H1 (cell line): Measurements from ENCODE around the gene WDR77. TPM values are rescaled to one million over a fixed set of nuclear protein-coding genes. Genes with fewer than 3 reads are reported as not detected.

ENCODE experiments used
- CTCF ChIA-PET: fragments of 300-600 bp; sonication (Branson Sonifier 250); formaldehyde crosslinking; loops from one replicate; lab custom pipeline; 2021; ENCODE audit not compliant: partially characterized antibody; lab: Charles Lee
- POLR2A ChIA-PET: fragments of 300-600 bp; sonication (Branson Sonifier 250); formaldehyde crosslinking; loops from one replicate; lab custom pipeline; 2021; ENCODE audit warnings: inconsistent platforms; ENCODE audit not compliant: partially characterized antibody; lab: Charles Lee
- DNase-seq, 2 experiments: peaks; one replicate each; pipeline versions ENCODE4 v3.0.0 to v3.0.0-alpha.2; 2010 to 2022; ENCODE audit warnings: low spot score in 2 of 2, low read depth in 1 of 2, mixed read lengths in 1 of 2
- FAIRE-seq: peaks from 2 replicates; lab custom pipeline; 2011; peaks lifted over from hg19 to GRCh38; lab: Jason Lieb, UNC
- H2AFZ ChIP-seq: 2 replicates; pipeline ENCODE4 v1.8.1; 2012; ENCODE audit warnings: low read length, inconsistent platforms
- H2AK5ac ChIP-seq: 2 replicates; pipeline ENCODE4 v1.6.1; 2013; ENCODE audit warnings: low read depth, low read length
- H2BK120ac ChIP-seq: replicated peaks from 2 replicates; pipeline ENCODE3; 2013; ENCODE audit warnings: low read depth, low read length, inconsistent platforms
- H2BK12ac ChIP-seq: 2 replicates; pipeline ENCODE4 v1.6.1; 2013; ENCODE audit warnings: low read depth, low read length
- H2BK15ac ChIP-seq: 2 replicates; pipeline ENCODE4 v1.6.1; 2013; ENCODE audit warnings: low read length
- H2BK20ac ChIP-seq: 2 replicates; pipeline ENCODE4 v1.6.1; 2013; ENCODE audit warnings: low read length
- H2BK5ac ChIP-seq: 2 replicates; pipeline ENCODE4 v1.6.1; 2013; ENCODE audit warnings: low read depth, low read length
- H3K14ac ChIP-seq: 2 replicates; pipeline ENCODE4 v1.6.1; 2013; ENCODE audit warnings: inconsistent platforms; ENCODE audit not compliant: insufficient read length
- H3K18ac ChIP-seq: 2 replicates; pipeline ENCODE4 v1.6.1; 2013; ENCODE audit warnings: low read length; ENCODE audit errors: extremely low read depth
- H3K23ac ChIP-seq: 2 replicates; pipeline ENCODE4 v1.6.1; 2013; ENCODE audit warnings: inconsistent platforms; ENCODE audit not compliant: insufficient read length
- H3K23me2 ChIP-seq: 2 replicates; pipeline ENCODE4 v1.6.1; 2013; ENCODE audit warnings: low read depth, low read length
- H3K27ac ChIP-seq: 2 replicates; pipeline ENCODE4 v1.6.1; 2011; ENCODE audit warnings: low read depth, low read length, inconsistent platforms
- H3K27me3 ChIP-seq, 4 experiments: replicated peaks in 1 of 4; 1 replicate in 1 of 4; 2 replicates in 3 of 4; pipeline versions ENCODE4 v1.6.1 to v1.8.1; 2011 to 2013; ENCODE audit warnings: low read length in 3 of 4, mild to moderate bottlenecking in 3 of 4, inconsistent platforms in 2 of 4, mixed read lengths in 2 of 4, moderate library complexity in 1 of 4; ENCODE audit not compliant: control insufficient read depth in 3 of 4, insufficient read depth in 3 of 4; ENCODE audit errors: extremely low read depth in 1 of 4
- H3K36me3 ChIP-seq, 4 experiments: 2 replicates each; pipeline versions ENCODE4 v1.6.1 to v1.8.1; 2011 to 2013; ENCODE audit warnings: mild to moderate bottlenecking in 4 of 4, low read length in 3 of 4, moderate library complexity in 2 of 4, control low read depth in 1 of 4, inconsistent platforms in 1 of 4; ENCODE audit not compliant: insufficient read depth in 4 of 4, control insufficient read depth in 2 of 4
- H3K4ac ChIP-seq: replicated peaks from 2 replicates; pipeline ENCODE3; 2013; ENCODE audit warnings: low read length, low read depth, mixed read lengths, inconsistent platforms; ENCODE audit not compliant: insufficient read length
- H3K4me1 ChIP-seq, 4 experiments: replicated peaks in 1 of 4; 1 replicate in 1 of 4; 2 replicates in 3 of 4; pipeline versions ENCODE4 v1.6.1 to v1.8.1; 2011 to 2013; ENCODE audit warnings: low read length in 3 of 4, inconsistent platforms in 2 of 4, mixed read lengths in 1 of 4; ENCODE audit not compliant: insufficient read depth in 4 of 4, control insufficient read depth in 3 of 4
- H3K4me2 ChIP-seq, 2 experiments: 2 replicates each; pipeline versions ENCODE4 v1.6.1 to v1.8.1; 2011 to 2013; ENCODE audit warnings: low read depth in 2 of 2, low read length in 2 of 2, control low read depth in 1 of 2, inconsistent platforms in 1 of 2, mild to moderate bottlenecking in 1 of 2; ENCODE audit not compliant: insufficient read depth in 1 of 2
- H3K4me3 ChIP-seq, 4 experiments: fragments of 200-600, 300-600 bp in 1 of 4; sonication (generic), shearing (Covaris generic), sonication (Bioruptor Twin) in 1 of 4; 2 replicates each; pipeline versions ENCODE4 v1.5.1 to v1.8.1; 2011 to 2016; ENCODE audit warnings: low read length in 4 of 4, low read depth in 3 of 4, control low read depth in 2 of 4, inconsistent platforms in 2 of 4, mild to moderate bottlenecking in 2 of 4, mixed read lengths in 1 of 4, moderate library complexity in 1 of 4; ENCODE audit not compliant: insufficient read depth in 2 of 4; ENCODE audit errors: extremely low read depth in 1 of 4
- H3K56ac ChIP-seq: replicated peaks from 2 replicates; pipeline ENCODE3; 2013; ENCODE audit warnings: low read depth, mild to moderate bottlenecking, mixed read lengths, low read length, inconsistent platforms; ENCODE audit not compliant: insufficient read length
- H3K79me1 ChIP-seq: 2 replicates; pipeline ENCODE4 v1.6.1; 2013; ENCODE audit warnings: low read depth, low read length, control low read depth
- H3K79me2 ChIP-seq, 2 experiments: 2 replicates each; pipeline versions ENCODE4 v1.6.1 to v1.8.1; 2012 to 2013; ENCODE audit warnings: low read length in 2 of 2, mild to moderate bottlenecking in 2 of 2, inconsistent platforms in 1 of 2; ENCODE audit not compliant: insufficient read depth in 2 of 2, control insufficient read depth in 1 of 2
- H3K9ac ChIP-seq, 4 experiments: replicated peaks in 1 of 4; 1 replicate in 1 of 4; 2 replicates in 3 of 4; pipeline versions ENCODE4 v1.6.1 to v1.8.1; 2011 to 2013; ENCODE audit warnings: low read depth in 3 of 4, low read length in 3 of 4, control low read depth in 2 of 4, mild to moderate bottlenecking in 2 of 4, moderate library complexity in 2 of 4, inconsistent platforms in 1 of 4; ENCODE audit errors: extremely low read depth in 1 of 4
- H3K9me3 ChIP-seq, 2 experiments: 2 replicates each; pipeline versions ENCODE4 v1.6.1 to v1.8.1; 2012 to 2013; ENCODE audit warnings: mild to moderate bottlenecking in 2 of 2, moderate library complexity in 2 of 2, control low read depth in 1 of 2, inconsistent platforms in 1 of 2, low read depth in 1 of 2, low read length in 1 of 2, mixed read lengths in 1 of 2; ENCODE audit not compliant: insufficient read depth in 2 of 2
- H4K20me1 ChIP-seq, 2 experiments: replicated peaks in 1 of 2; 2 replicates each; pipeline versions ENCODE3 to v1.8.1; 2011 to 2013; ENCODE audit warnings: inconsistent platforms in 2 of 2, low read length in 2 of 2, mild to moderate bottlenecking in 1 of 2; ENCODE audit not compliant: insufficient read depth in 2 of 2, control insufficient read depth in 1 of 2
- H4K5ac ChIP-seq: 2 replicates; pipeline ENCODE4 v1.6.1; 2013; ENCODE audit warnings: low read length, low read depth, mixed read lengths, inconsistent platforms; ENCODE audit not compliant: insufficient read length
- H4K8ac ChIP-seq: 2 replicates; pipeline ENCODE4 v1.8.0; 2013; ENCODE audit warnings: mild to moderate bottlenecking, moderate library complexity, low read length, inconsistent platforms; ENCODE audit not compliant: insufficient read depth; ENCODE audit errors: extremely low read depth
- H4K91ac ChIP-seq: replicated peaks from 2 replicates; pipeline ENCODE3; 2013; ENCODE audit warnings: low read length, mixed read lengths, inconsistent platforms; ENCODE audit not compliant: insufficient read length
- ATF2 ChIP-seq: IDR thresholded peaks from 2 replicates; pipeline ENCODE4 v1.6.1; 2012; ENCODE audit warnings: low read length, inconsistent platforms
- KDM1A ChIP-seq: fragments of 200-600, 300-600 bp; sonication (generic); IDR thresholded peaks from 2 replicates; pipeline ENCODE4 v1.7.1; 2016; ENCODE audit warnings: mild to moderate bottlenecking, low read length, borderline replicate concordance
- KDM5A ChIP-seq: fragments of 200-600 bp; IDR thresholded peaks from 2 replicates; pipeline ENCODE4 v1.7.1; 2012; ENCODE audit warnings: mild to moderate bottlenecking, low read length, inconsistent platforms, mixed read lengths
- MAFK ChIP-seq: IDR thresholded peaks from 2 replicates; pipeline ENCODE4 v1.6.1; 2012; ENCODE audit warnings: low read depth, mild to moderate bottlenecking, improper control_type of control experiment, low read length
- NRF1 ChIP-seq: IDR thresholded peaks from 2 replicates; pipeline ENCODE4 v1.6.1; 2011; ENCODE audit warnings: mild to moderate bottlenecking, low read depth, low read length, improper control_type of control experiment
- POLR2A ChIP-seq, 2 experiments: IDR thresholded peaks; 1 replicate in 1 of 2; 2 replicates in 1 of 2; pipeline ENCODE4 v1.6.1; 2011; ENCODE audit warnings: low read depth in 2 of 2, low read length in 2 of 2, mild to moderate bottlenecking in 2 of 2; ENCODE audit errors: control extremely low read depth in 1 of 2
- SIRT6 ChIP-seq: IDR thresholded peaks from one replicate; pipeline ENCODE4 v1.7.1; 2012; ENCODE audit warnings: low read length, inconsistent platforms
- SP4 ChIP-seq: IDR thresholded peaks from 2 replicates; pipeline ENCODE4 v1.6.1; 2012; ENCODE audit warnings: low read length, inconsistent platforms
- TAF1 ChIP-seq: IDR thresholded peaks from 2 replicates; pipeline ENCODE4 v1.6.1; 2011; ENCODE audit warnings: mild to moderate bottlenecking, low read depth, low read length
- WGBS, 2 experiments: shearing (Covaris generic) in 1 of 2; methylation state at CpG; one replicate each; pipeline versions ENCODE4 v1.1.6 to v1.1.7; 2013 to 2015; ENCODE audit warnings: low lambda C conversion rate in 2 of 2, mixed read lengths in 2 of 2, inconsistent platforms in 1 of 2, low coverage in 1 of 2, missing lambda C conversion rate in 1 of 2; ENCODE audit not compliant: insufficient replicate concordance in 2 of 2, insufficient coverage in 1 of 2, insufficient read length in 1 of 2; ENCODE audit errors: extremely low coverage in 1 of 2, missing lambda C conversion rate in 1 of 2; 5-methylcytosine and 5-hydroxymethylcytosine counted together
- polyA plus RNA-seq, 7 experiments: library from polyadenylated mRNA; depleted of rRNA in 3 of 7; stranded (reverse) in 5 of 7; unstranded in 2 of 7; fragments of >200 nt in 5 of 7; fragments of 200-250 nt in 2 of 7; gene quantifications; 1 replicate in 5 of 7; 2 replicates in 1 of 7; 4 replicates in 1 of 7; pipeline versions ENCODE4 v1.2.1 to v1.2.3, GENCODE V29; 2011 to 2013; ENCODE audit warnings: missing spikeins in 2 of 7, mixed read lengths in 2 of 7
- total RNA-seq: library from RNA; stranded (reverse); fragmentation: NEBNext Ultra II Directional; extraction: Animal tissue kit (Norgen Biotek cat#: 25700); gene quantifications from 2 replicates; pipeline ENCODE4 v1.2.1, GENCODE V29; 2021

WDR77 gene
- total and polyA plus RNA-seq, 2 of the 8 experiments (the other 6 are each of a cell fraction or from before 2014, with no cell fraction given), result 66.0 to 156 TPM

GRCh38 chr1:111496398-111496797 is 47.3 kb upstream of the WDR77 start:
- Histone ChIP-seq H4K5ac (no peak overlapping the region), H2BK15ac (no peak overlapping the region), H2BK20ac (no peak overlapping the region), H3K14ac (no peak overlapping the region), H3K36me3 (no peaks in the 10 kb centered on the region), H3K9ac (no peak overlapping the region), H4K91ac (no peak overlapping the region), H3K23ac (no peak overlapping the region), H3K4me1 (no peaks in the 10 kb centered on the region), H4K20me1 (no peaks in the 10 kb centered on the region), H3K4me2 (no peak overlapping the region), H3K27ac (no peak overlapping the region), H2BK5ac (no peak overlapping the region), H3K56ac (no peak overlapping the region), H3K18ac (no peak overlapping the region), H2AFZ (no peak overlapping the region), H3K4ac (no peak overlapping the region), H3K79me1 (no peaks in the 10 kb centered on the region), H3K79me2 (no peaks in the 10 kb centered on the region), H3K23me2 (no peaks in the 10 kb centered on the region; the same call in 1 of the 2 replicates), H3K9me3 (no peaks in the 10 kb centered on the region), H3K4me3 (no peak overlapping the region), H4K8ac (no peak overlapping the region), H3K27me3 (no peaks in the 10 kb centered on the region), H2BK12ac (no peak overlapping the region), H2AK5ac (no peak overlapping the region), H2BK120ac (no peak overlapping the region)
- FAIRE-seq, result no peak
- WGBS, 2 experiments, result 90% methylated on average over 4 of the region's 4 CpGs; no CpG with 5 or more reads in 1 of the 2 experiments
- ChIA-PET CTCF (interaction anchor here (2.3 to 3.1 kb wide), 2 partner anchors 11 to 15 kb away, joined by 16 read pairs; no protein-coding TSS in a partner anchor), POLR2A (no interaction called here)
- no peak for TF ChIP-seq KDM5A
- TF ChIP-seq TAF1, result no peak
- no peak for TF ChIP-seq KDM1A
- TF ChIP-seq POLR2A (IDR thresholded peaks at IDR 0.05; ENCODE audit: control extremely low read depth in 1 of 2, low read depth in 2 of 2, low read length in 2 of 2), result no peak
- no peak for TF ChIP-seq SIRT6
- TF ChIP-seq ATF2, result no peak
- no peak for TF ChIP-seq SP4
- TF ChIP-seq MAFK, result no peak
- no peak for TF ChIP-seq NRF1
- DNase-seq, result no peak
